ENCODE data around the gene DSCAML1. TPM values are rescaled to one million over a fixed set of nuclear protein-coding genes. Genes with fewer than 3 reads are reported as not detected.

The DSCAML1 gene
- 0.02 TPM in 1 of 2 replicates, not detected in the other for total RNA-seq

GRCh38 chr11:117796872-117797529 lies at the start of gene DSCAML1:
Gene DSCAML1 (minus strand): TSS chr11:117797216. CDS start chr11:117797079, 137 bp downstream.
- peak; percentile 80 for DNase-seq
- intact Hi-C loops (cut with micrococcal nuclease), result no loop called here
- H3K9me3 Mint-ChIP-seq, result no peaks in the 10 kb centered on the region
- H3K27me3 Mint-ChIP-seq, result peaks cover 72% of the 10 kb centered on the region
- peaks cover 3% of the 10 kb centered on the region for H3K4me1 Mint-ChIP-seq
- no peak within 1 kb of the TSS for H3K27ac Mint-ChIP-seq
- peak within 1 kb of the TSS; percentile 47 for H3K4me3 Mint-ChIP-seq
- H3K36me3 Mint-ChIP-seq (ENCODE audit: low read depth), result no peaks in the 10 kb centered on the region

- intact Hi-C loops (cut with micrococcal nuclease), result loop anchor here (1.0 to 2.0 kb wide), 3 partner anchors 35 to 209 kb away; no protein-coding TSS in a partner anchor
These were observed 46.9 kb upstream of the DSCAML1 start for GRCh38 chr11:117843666-117844484.

GRCh38 chr11:117842131-117842941 lies 45.3 kb upstream of the DSCAML1 start:
- H3K36me3 Mint-ChIP-seq (ENCODE audit: low read depth), result no peaks in the 10 kb centered on the region
- H3K27me3 Mint-ChIP-seq, result peaks cover 30% of the 10 kb centered on the region
- intact Hi-C loops (cut with micrococcal nuclease), result no loop called here
- H3K4me3 Mint-ChIP-seq, result no peak overlapping the region
- H3K4me1 Mint-ChIP-seq, result no peaks in the 10 kb centered on the region
- H3K9me3 Mint-ChIP-seq, result no peaks in the 10 kb centered on the region
- peak overlapping the region; percentile 41 for H3K27ac Mint-ChIP-seq
- no peak for DNase-seq

More at GRCh38 chr11:117843666-117844484, 46.9 kb upstream of the DSCAML1 start:
- Mint-ChIP-seq H3K27ac (no peak overlapping the region), H3K4me1 (no peaks in the 10 kb centered on the region), H3K27me3 (peaks cover 22% of the 10 kb centered on the region), H3K36me3 (ENCODE audit: low read depth) (no peaks in the 10 kb centered on the region), H3K9me3 (no peaks in the 10 kb centered on the region), H3K4me3 (no peak overlapping the region)
- DNase-seq, result peak; percentile 94

- no peak for DNase-seq
- intact Hi-C loops (cut with micrococcal nuclease), result no loop called here
These were observed 44.6 kb upstream of the DSCAML1 start for GRCh38 chr11:117841551-117842031.

GRCh38 chr11:117840881-117841550 lies 44.0 kb upstream of the DSCAML1 start:
- peaks cover 33% of the 10 kb centered on the region for H3K27me3 Mint-ChIP-seq
- intact Hi-C loops (cut with micrococcal nuclease), result no loop called here
- no peak for DNase-seq

More at GRCh38 chr11:117841551-117842031, 44.6 kb upstream of the DSCAML1 start:
- no peak overlapping the region for H3K4me3 Mint-ChIP-seq
- H3K9me3 Mint-ChIP-seq, result no peaks in the 10 kb centered on the region
- H3K36me3 Mint-ChIP-seq (ENCODE audit: low read depth), result no peaks in the 10 kb centered on the region
- H3K27me3 Mint-ChIP-seq, result peaks cover 31% of the 10 kb centered on the region
- H3K4me1 Mint-ChIP-seq, result no peaks in the 10 kb centered on the region
- no peak overlapping the region for H3K27ac Mint-ChIP-seq

GRCh38 chr11:117839936-117840813 lies 43.2 kb upstream of the DSCAML1 start:
- peaks cover 28% of the 10 kb centered on the region for H3K27me3 Mint-ChIP-seq
- H3K27ac Mint-ChIP-seq, result peak overlapping the region; percentile 28
- H3K9me3 Mint-ChIP-seq, result no peaks in the 10 kb centered on the region
- no peaks in the 10 kb centered on the region for H3K36me3 Mint-ChIP-seq (ENCODE audit: low read depth)
- H3K4me1 Mint-ChIP-seq, result no peaks in the 10 kb centered on the region
- intact Hi-C loops (cut with micrococcal nuclease), result no loop called here
- no peak overlapping the region for H3K4me3 Mint-ChIP-seq
- no peak for DNase-seq

More at GRCh38 chr11:117840881-117841550, 44.0 kb upstream of the DSCAML1 start:
- Mint-ChIP-seq H3K4me3 (no peak overlapping the region), H3K27ac (no peak overlapping the region), H3K4me1 (no peaks in the 10 kb centered on the region), H3K9me3 (no peaks in the 10 kb centered on the region), H3K36me3 (ENCODE audit: low read depth) (no peaks in the 10 kb centered on the region)

GRCh38 chr11:117839380-117839881 lies 42.4 kb upstream of the DSCAML1 start:
- peaks cover 27% of the 10 kb centered on the region for H3K27me3 Mint-ChIP-seq
- no peak for DNase-seq
- H3K9me3 Mint-ChIP-seq, result no peaks in the 10 kb centered on the region
- intact Hi-C loops (cut with micrococcal nuclease), result no loop called here
- no peak overlapping the region for H3K4me3 Mint-ChIP-seq
- no peaks in the 10 kb centered on the region for H3K36me3 Mint-ChIP-seq (ENCODE audit: low read depth)
- H3K4me1 Mint-ChIP-seq, result no peaks in the 10 kb centered on the region
- H3K27ac Mint-ChIP-seq, result no peak overlapping the region

GRCh38 chr11:117838901-117839300 lies 41.9 kb upstream of the DSCAML1 start:
- intact Hi-C loops (cut with micrococcal nuclease), result no loop called here
- Mint-ChIP-seq H3K4me3 (no peak overlapping the region), H3K27me3 (peaks cover 27% of the 10 kb centered on the region), H3K9me3 (no peaks in the 10 kb centered on the region), H3K4me1 (no peaks in the 10 kb centered on the region), H3K36me3 (ENCODE audit: low read depth) (no peaks in the 10 kb centered on the region), H3K27ac (no peak overlapping the region)
- DNase-seq, result no peak

GRCh38 chr11:117837791-117838190 lies 40.8 kb upstream of the DSCAML1 start:
- H3K27me3 Mint-ChIP-seq, result peaks cover 27% of the 10 kb centered on the region
- intact Hi-C loops (cut with micrococcal nuclease), result no loop called here
- DNase-seq, result no peak
- H3K27ac Mint-ChIP-seq, result no peak overlapping the region
- H3K9me3 Mint-ChIP-seq, result no peaks in the 10 kb centered on the region
- no peak overlapping the region for H3K4me3 Mint-ChIP-seq
- H3K4me1 Mint-ChIP-seq, result no peaks in the 10 kb centered on the region
- no peaks in the 10 kb centered on the region for H3K36me3 Mint-ChIP-seq (ENCODE audit: low read depth)

- Mint-ChIP-seq H3K4me3 (no peak overlapping the region), H3K27ac (no peak overlapping the region), H3K9me3 (no peaks in the 10 kb centered on the region), H3K4me1 (no peaks in the 10 kb centered on the region), H3K36me3 (ENCODE audit: low read depth) (no peaks in the 10 kb centered on the region), H3K27me3 (peaks cover 27% of the 10 kb centered on the region)
- no peak for DNase-seq
- intact Hi-C loops (cut with micrococcal nuclease), result no loop called here
These were observed 40.2 kb upstream of the DSCAML1 start for GRCh38 chr11:117837070-117837776.

GRCh38 chr11:117836077-117836960 lies 39.3 kb upstream of the DSCAML1 start:
- no peak overlapping the region for H3K4me3 Mint-ChIP-seq
- H3K36me3 Mint-ChIP-seq (ENCODE audit: low read depth), result no peaks in the 10 kb centered on the region
- DNase-seq, result no peak
- H3K27me3 Mint-ChIP-seq, result peaks cover 27% of the 10 kb centered on the region
- H3K9me3 Mint-ChIP-seq, result no peaks in the 10 kb centered on the region
- H3K27ac Mint-ChIP-seq, result no peak overlapping the region
- peaks cover 2% of the 10 kb centered on the region for H3K4me1 Mint-ChIP-seq
- intact Hi-C loops (cut with micrococcal nuclease), result no loop called here

Data from activated CD4-positive, alpha-beta T cell treated with anti-CD3 and anti-CD28 coated beads, Interleukin-2, amount 10 ng/mL, durations not matched to agents 24 days and 14 days (primary cell).